ENCODE results near the gene TBC1D32. TPM values are rescaled to one million over a fixed set of nuclear protein-coding genes. Genes with fewer than 3 reads are reported as not detected.

Gene TBC1D32
- total RNA-seq, 3 donors from 2014 or later (not counting 1 experiment from before 2014, with no cell fraction given) = 8.9 to 17.4 (median 14.2) TPM

GRCh38 chr6:121105461-121105860, 228.8 kb downstream of the TBC1D32 start:
- Histone ChIP-seq H3K36me3 (ENCODE audit: control insufficient read depth, insufficient read depth, low read length) (no peaks in the 10 kb centered on the region), H3K4me1 (ENCODE audit: control insufficient read depth, insufficient read depth, low read length) (no peaks in the 10 kb centered on the region), H3K27me3 (ENCODE audit: control insufficient read depth, insufficient read depth, low read length) (no peaks in the 10 kb centered on the region), H3K9me3 (ENCODE audit: control insufficient read depth, insufficient read depth, low read length) (no peaks in the 10 kb centered on the region), H3K27ac (ENCODE audit: low read length) (no peak overlapping the region), H3K4me3 (ENCODE audit: low read length) (no peak overlapping the region)
- no peak overlapping the region for H3K27ac Mint-ChIP-seq
- peaks cover 2 to 3% of the 10 kb centered on the region in 2 donors for H3K9me3 Mint-ChIP-seq
- WGBS (ENCODE audit: insufficient coverage) = 97% methylated on average over 4 of the region's 4 CpGs
- H3K4me3 Mint-ChIP-seq = no peak overlapping the region
- H3K4me1 Mint-ChIP-seq = no peaks in the 10 kb centered on the region
- DNase-seq (no peak), ATAC-seq (no peak)
- H3K27me3 Mint-ChIP-seq (ENCODE audit: low read depth in 2 of 2) = no peaks in the 10 kb centered on the region
- peaks cover 15% of the 10 kb centered on the region for H3K36me3 Mint-ChIP-seq
- intact Hi-C loops (cut with micrococcal nuclease) = no loop called here
- no peak for TF ChIP-seq CTCF (IDR thresholded peaks at IDR 0.05)

- no peak overlapping the region for H3K27ac ChIP-seq (ENCODE audit: low read length)
- Mint-ChIP-seq H3K27me3 (ENCODE audit: low read depth in 2 of 2) (no peaks in the 10 kb centered on the region), H3K36me3 (peaks cover 7% of the 10 kb centered on the region), H3K4me3 (no peak overlapping the region), H3K27ac (no peak overlapping the region), H3K9me3 (peaks cover 3 to 6% of the 10 kb centered on the region in 2 donors), H3K4me1 (no peaks in the 10 kb centered on the region)
- no peaks in the 10 kb centered on the region for H3K27me3 ChIP-seq (ENCODE audit: control insufficient read depth, insufficient read depth, low read length)
- no peaks in the 10 kb centered on the region for H3K36me3 ChIP-seq (ENCODE audit: control insufficient read depth, insufficient read depth, low read length)
- TF ChIP-seq CTCF (IDR thresholded peaks at IDR 0.05) = no peak
- no peaks in the 10 kb centered on the region for H3K4me1 ChIP-seq (ENCODE audit: control insufficient read depth, insufficient read depth, low read length)
- DNase-seq (no peak), ATAC-seq (no peak)
- no peaks in the 10 kb centered on the region for H3K9me3 ChIP-seq (ENCODE audit: control insufficient read depth, insufficient read depth, low read length)
- intact Hi-C loops (cut with micrococcal nuclease) = no loop called here
- H3K4me3 ChIP-seq (ENCODE audit: low read length) = no peak overlapping the region
Observed at GRCh38 chr6:121093928-121094327, 240.4 kb downstream of the TBC1D32 start.

GRCh38 chr6:121090492-121090891, 243.8 kb downstream of the TBC1D32 start:
- H3K36me3 ChIP-seq (ENCODE audit: control insufficient read depth, insufficient read depth, low read length) = no peaks in the 10 kb centered on the region
- no peaks in the 10 kb centered on the region for H3K4me1 Mint-ChIP-seq
- peaks cover 0 to 2% of the 10 kb centered on the region in 2 donors for H3K9me3 Mint-ChIP-seq
- DNase-seq (no peak), ATAC-seq (no peak)
- H3K4me3 ChIP-seq (ENCODE audit: low read length) = no peak overlapping the region
- no peak overlapping the region for H3K27ac Mint-ChIP-seq
- no peaks in the 10 kb centered on the region for H3K4me1 ChIP-seq (ENCODE audit: control insufficient read depth, insufficient read depth, low read length)
- no peaks in the 10 kb centered on the region for H3K27me3 ChIP-seq (ENCODE audit: control insufficient read depth, insufficient read depth, low read length)
- TF ChIP-seq CTCF (IDR thresholded peaks at IDR 0.05) = no peak
- no peaks in the 10 kb centered on the region for H3K27me3 Mint-ChIP-seq (ENCODE audit: low read depth in 2 of 2)
- H3K36me3 Mint-ChIP-seq = no peaks in the 10 kb centered on the region
- no peaks in the 10 kb centered on the region for H3K9me3 ChIP-seq (ENCODE audit: control insufficient read depth, insufficient read depth, low read length)
- no peak overlapping the region for H3K4me3 Mint-ChIP-seq
- intact Hi-C loops (cut with micrococcal nuclease) = no loop called here
- no peak overlapping the region for H3K27ac ChIP-seq (ENCODE audit: low read length)
- no CpG with 5 or more reads among the region's 1 CpG for WGBS (ENCODE audit: insufficient coverage)

GRCh38 chr6:121086876-121087275, 247.4 kb downstream of the TBC1D32 start:
- TF ChIP-seq CTCF (IDR thresholded peaks at IDR 0.05) = no peak

More at GRCh38 chr6:121086876-121087275, 247.4 kb downstream of the TBC1D32 start:
- Histone ChIP-seq H3K4me3 (ENCODE audit: low read length) (no peak overlapping the region), H3K36me3 (ENCODE audit: control insufficient read depth, insufficient read depth, low read length) (no peaks in the 10 kb centered on the region), H3K9me3 (ENCODE audit: control insufficient read depth, insufficient read depth, low read length) (no peaks in the 10 kb centered on the region), H3K4me1 (ENCODE audit: control insufficient read depth, insufficient read depth, low read length) (no peaks in the 10 kb centered on the region), H3K27ac (ENCODE audit: low read length) (no peak overlapping the region), H3K27me3 (ENCODE audit: control insufficient read depth, insufficient read depth, low read length) (no peaks in the 10 kb centered on the region)
- Mint-ChIP-seq H3K27ac (no peak overlapping the region), H3K36me3 (no peaks in the 10 kb centered on the region), H3K9me3 (peaks cover 0 to 2% of the 10 kb centered on the region in 2 donors), H3K27me3 (ENCODE audit: low read depth in 2 of 2) (no peaks in the 10 kb centered on the region), H3K4me1 (no peaks in the 10 kb centered on the region), H3K4me3 (no peak overlapping the region)
- intact Hi-C loops (cut with micrococcal nuclease) = no loop called here
- 97% methylated on average over 3 of the region's 3 CpGs for WGBS (ENCODE audit: insufficient coverage)
- DNase-seq (no peak), ATAC-seq (no peak)
